HEK293 (cell line): Measurements from ENCODE around the gene RNF217.

Experiments used
- BCL6B ChIP-seq: fragments of 450-650 bp; formaldehyde crosslinking; IDR thresholded peaks from 2 replicates; pipeline ENCODE4 v1.5.1; 2017; ENCODE audit warnings: missing biosample characterization, missing genetic modification characterization
- FEZF1 ChIP-seq: fragments of 450-650 bp; formaldehyde crosslinking; IDR thresholded peaks from 2 replicates; pipeline ENCODE4 v1.5.1; 2016; ENCODE audit warnings: missing biosample characterization, missing genetic modification characterization
- GLI2 ChIP-seq: fragments of 450-650 bp; formaldehyde crosslinking; IDR thresholded peaks from 2 replicates; pipeline ENCODE4; 2017; ENCODE audit warnings: missing biosample characterization, missing genetic modification characterization, low read depth, borderline replicate concordance
- GLI4 ChIP-seq: fragments of 450-650 bp; formaldehyde crosslinking; IDR thresholded peaks from 2 replicates; pipeline ENCODE4 v1.5.1; 2016; ENCODE audit warnings: missing biosample characterization, missing genetic modification characterization
- MYNN ChIP-seq: fragments of 450-650 bp; formaldehyde crosslinking; IDR thresholded peaks from 2 replicates; pipeline ENCODE4 v1.5.1; 2016; ENCODE audit warnings: missing biosample characterization, missing genetic modification characterization, borderline replicate concordance
- PRDM1 ChIP-seq: fragments of 450-650 bp; formaldehyde crosslinking; IDR thresholded peaks from 2 replicates; pipeline ENCODE4; 2016; ENCODE audit warnings: missing biosample characterization, missing genetic modification characterization
- SALL2 ChIP-seq: fragments of 450-650 bp; formaldehyde crosslinking; IDR thresholded peaks from 2 replicates; pipeline ENCODE4 v1.5.0; 2017; ENCODE audit warnings: missing biosample characterization, mild to moderate bottlenecking, missing genetic modification characterization, borderline replicate concordance
- SP3 ChIP-seq: fragments of 450-650 bp; formaldehyde crosslinking; IDR thresholded peaks from 2 replicates; pipeline ENCODE4 v1.5.1; 2016; ENCODE audit warnings: missing biosample characterization, missing genetic modification characterization
- TRIM28 ChIP-seq: IDR thresholded peaks from 2 replicates; pipeline ENCODE4 v1.6.1; 2011; ENCODE audit warnings: low read length, control low read depth, borderline replicate concordance
- TSHZ1 ChIP-seq: fragments of 450-650 bp; formaldehyde crosslinking; IDR thresholded peaks from 2 replicates; pipeline ENCODE4 v1.5.1; 2016; ENCODE audit warnings: missing biosample characterization, missing genetic modification characterization, borderline replicate concordance
- WT1 ChIP-seq: fragments of 450-650 bp; formaldehyde crosslinking; IDR thresholded peaks from 2 replicates; pipeline ENCODE4 v1.5.1; 2016; ENCODE audit warnings: missing biosample characterization, missing genetic modification characterization
- ZBTB20 ChIP-seq: fragments of 450-650 bp; formaldehyde crosslinking; IDR thresholded peaks from 2 replicates; pipeline ENCODE4 v1.5.1; 2016; ENCODE audit warnings: missing biosample characterization, missing genetic modification characterization
- ZBTB49 ChIP-seq: fragments of 450-650 bp; formaldehyde crosslinking; IDR thresholded peaks from 2 replicates; pipeline ENCODE4 v1.5.1; 2016; ENCODE audit warnings: missing biosample characterization, missing genetic modification characterization, low read depth
- ZEB2 ChIP-seq: fragments of 450-650 bp; formaldehyde crosslinking; IDR thresholded peaks from 2 replicates; pipeline ENCODE4 v1.5.1; 2016; ENCODE audit warnings: missing biosample characterization, missing genetic modification characterization
- ZFHX2 ChIP-seq: fragments of 450-650 bp; formaldehyde crosslinking; conservative IDR thresholded peaks from 2 replicates; pipeline ENCODE4 v1.5.1; 2016; ENCODE audit warnings: missing biosample characterization, missing genetic modification characterization
- ZFP37 ChIP-seq: fragments of 450-650 bp; formaldehyde crosslinking; IDR thresholded peaks from 2 replicates; pipeline ENCODE4 v1.5.1; 2016; ENCODE audit warnings: missing biosample characterization, missing genetic modification characterization
- ZIC2 ChIP-seq: fragments of 450-650 bp; formaldehyde crosslinking; IDR thresholded peaks from 2 replicates; pipeline ENCODE4 v1.5.1; 2016; ENCODE audit warnings: missing biosample characterization, missing genetic modification characterization
- ZNF121 ChIP-seq: fragments of 450-650 bp; formaldehyde crosslinking; IDR thresholded peaks from 2 replicates; pipeline ENCODE4 v1.5.1; 2016; ENCODE audit warnings: missing biosample characterization, missing genetic modification characterization
- ZNF169 ChIP-seq: fragments of 450-650 bp; formaldehyde crosslinking; IDR thresholded peaks from 2 replicates; pipeline ENCODE4 v1.5.1; 2016; ENCODE audit warnings: missing biosample characterization, missing genetic modification characterization
- ZNF248 ChIP-seq: fragments of 450-650 bp; formaldehyde crosslinking; IDR thresholded peaks from 2 replicates; pipeline ENCODE4 v1.5.1; 2017; ENCODE audit warnings: missing biosample characterization, missing genetic modification characterization
- ZNF26 ChIP-seq: fragments of 450-650 bp; formaldehyde crosslinking; IDR thresholded peaks from 2 replicates; pipeline ENCODE4 v1.5.1; 2016; ENCODE audit warnings: missing biosample characterization, missing genetic modification characterization
- ZNF37A ChIP-seq: fragments of 450-650 bp; IDR thresholded peaks from 2 replicates; pipeline ENCODE4 v1.5.1; 2018; ENCODE audit warnings: missing biosample characterization, missing genetic modification characterization
- ZNF426 ChIP-seq: fragments of 450-650 bp; formaldehyde crosslinking; IDR thresholded peaks from 2 replicates; pipeline ENCODE4 v1.5.1; 2017; ENCODE audit warnings: missing biosample characterization, missing genetic modification characterization, mild to moderate bottlenecking, inconsistent platforms, moderate library complexity
- ZNF555 ChIP-seq: fragments of 450-650 bp; formaldehyde crosslinking; conservative IDR thresholded peaks from 2 replicates; pipeline ENCODE4 v1.5.1; 2017; ENCODE audit warnings: missing biosample characterization, mild to moderate bottlenecking, missing genetic modification characterization, inconsistent platforms
- ZNF585B ChIP-seq: fragments of 450-650 bp; formaldehyde crosslinking; IDR thresholded peaks from 2 replicates; pipeline ENCODE4 v1.5.1; 2016; ENCODE audit warnings: missing biosample characterization, missing genetic modification characterization
- ZNF645 ChIP-seq: fragments of 450-650 bp; formaldehyde crosslinking; IDR thresholded peaks from 2 replicates; pipeline ENCODE4; 2016; ENCODE audit warnings: missing biosample characterization, missing genetic modification characterization
- ZNF692 ChIP-seq: fragments of 450-650 bp; formaldehyde crosslinking; IDR thresholded peaks from 2 replicates; pipeline ENCODE4 v1.5.1; 2016; ENCODE audit warnings: missing biosample characterization, missing genetic modification characterization
- ZNF777 ChIP-seq: fragments of 450-650 bp; formaldehyde crosslinking; IDR thresholded peaks from 2 replicates; pipeline ENCODE4 v1.5.1; 2017; ENCODE audit warnings: missing biosample characterization, missing genetic modification characterization, borderline replicate concordance
- ZNF837 ChIP-seq: fragments of 450-650 bp; formaldehyde crosslinking; IDR thresholded peaks from 2 replicates; pipeline ENCODE4 v1.5.1; 2016; ENCODE audit warnings: missing biosample characterization, missing genetic modification characterization

Gene RNF217

GRCh38 chr6:124962639-124963415 is 590 bp downstream of the RNF217 start (continued):
- TF ChIP-seq BCL6B (tag by site-specific recombination) (no peak), ZNF37A (tag by site-specific recombination) (no peak), ZBTB20 (tag by site-specific recombination) (peak; percentile 84), ZNF26 (no peak), SP3 (no peak; the same call in 1 of the 2 replicates), ZNF121 (tag by site-specific recombination) (0 out of 2 replicates have a peak, but pooled peaks have one; percentile 13), SALL2 (no peak), ZNF777 (tag by site-specific recombination) (peak; percentile 97), GLI4 (tag by site-specific recombination) (no peak; the same call in 1 of the 2 replicates), ZBTB49 (tag by site-specific recombination) (no peak), WT1 (tag by site-specific recombination) (0 out of 2 replicates have a peak, but pooled peaks have one; percentile 18), ZFHX2 (peak; percentile 31; the same call in 1 of the 2 replicates), TRIM28 (no peak), ZNF645 (tag by site-specific recombination) (no peak), ZNF585B (tag by site-specific recombination) (no peak; the same call in 1 of the 2 replicates), PRDM1 (tag by site-specific recombination) (no peak), ZNF692 (tag by site-specific recombination) (no peak), MYNN (tag by site-specific recombination) (peak; percentile 44; the same call in 1 of the 2 replicates), FEZF1 (tag by site-specific recombination) (0 out of 2 replicates have a peak, but pooled peaks have one; percentile 7), GLI2 (tag by site-specific recombination) (no peak), ZNF837 (tag by site-specific recombination) (no peak), TSHZ1 (tag by site-specific recombination) (no peak), ZNF555 (no peak), ZNF169 (tag by site-specific recombination) (no peak), ZIC2 (tag by site-specific recombination) (peak; percentile 72), ZNF426 (tag by site-specific recombination) (no peak), ZFP37 (tag by site-specific recombination) (peak; percentile 28; the same call in 1 of the 2 replicates), ZNF248 (tag by site-specific recombination) (no peak), ZEB2 (tag by site-specific recombination) (peak; percentile 50; the same call in 1 of the 2 replicates)
